HG03378 (cell line): Measurements from ENCODE around the gene HIVEP1.
"Not testable (repeated sequence)": the region's sequence is repeated elsewhere in the genome, so short reads cannot be mapped to it uniquely, and the experiment has no call there.

Experiments used
- ATAC-seq: cut with Tn5 transposase; IDR thresholded peaks from one replicate; pipeline ENCODE4 v1.9.1; 2021; ENCODE audit warnings: mild to moderate bottlenecking, moderate library complexity; ENCODE audit not compliant: unreplicated experiment

HIVEP1 gene

GRCh38 chr6:12150812-12151432 lies 138.8 kb downstream of the HIVEP1 start:
- no peak for ATAC-seq

- no peak for ATAC-seq
Observed at GRCh38 chr6:12151433-12151820, 139.3 kb downstream of the HIVEP1 start.

- ATAC-seq = no peak
Observed at GRCh38 chr6:12152023-12152970, 140.2 kb downstream of the HIVEP1 start.

- not testable (repeated sequence) for ATAC-seq
Observed at GRCh38 chr6:12155769-12156168, 143.7 kb downstream of the HIVEP1 start.

- no peak for ATAC-seq
Observed at GRCh38 chr6:12158686-12159415, 146.7 kb downstream of the HIVEP1 start.

GRCh38 chr6:12160326-12160725 lies 148.2 kb downstream of the HIVEP1 start:
- no peak for ATAC-seq

- ATAC-seq = no peak
Observed at GRCh38 chr6:12162213-12162612, 150.1 kb downstream of the HIVEP1 start.

- ATAC-seq = no peak
Observed at GRCh38 chr6:12163149-12163548, 151.0 kb downstream of the HIVEP1 start.

- ATAC-seq = no peak
Observed at GRCh38 chr6:12163744-12164507, 151.8 kb downstream of the HIVEP1 start.

- ATAC-seq = no peak
Observed at GRCh38 chr6:12164508-12164770, 152.3 kb downstream of the HIVEP1 start.

GRCh38 chr6:12165297-12165696 lies 153.2 kb downstream of the HIVEP1 start:
- ATAC-seq = no peak

- ATAC-seq = no peak
Observed at GRCh38 chr6:12165722-12166280, 153.7 kb downstream of the HIVEP1 start.

- no peak for ATAC-seq
Observed at GRCh38 chr6:12169377-12169776, 157.3 kb downstream of the HIVEP1 start.

GRCh38 chr6:12170351-12171092 lies 158.4 kb downstream of the HIVEP1 start:
- ATAC-seq = no peak

- ATAC-seq = no peak
Observed at GRCh38 chr6:12171717-12172116, 159.6 kb downstream of the HIVEP1 start.

- ATAC-seq = no peak
Observed at GRCh38 chr6:12172572-12172971, 160.5 kb downstream of the HIVEP1 start.

- no peak for ATAC-seq
Observed at GRCh38 chr6:12173181-12173580, 161.1 kb downstream of the HIVEP1 start.

GRCh38 chr6:12173661-12174060 lies 161.5 kb downstream of the HIVEP1 start:
- ATAC-seq = no peak

GRCh38 chr6:12174878-12175277 lies 162.8 kb downstream of the HIVEP1 start:
- no peak for ATAC-seq

GRCh38 chr6:12175626-12176025 lies 163.5 kb downstream of the HIVEP1 start:
- no peak for ATAC-seq
